ENCODE measurements around the gene ALG3.
"Not testable (repeated sequence)": the region's sequence is repeated elsewhere in the genome, so short reads cannot be mapped to it uniquely, and the experiment has no call there.

Gene ALG3

DNA sequence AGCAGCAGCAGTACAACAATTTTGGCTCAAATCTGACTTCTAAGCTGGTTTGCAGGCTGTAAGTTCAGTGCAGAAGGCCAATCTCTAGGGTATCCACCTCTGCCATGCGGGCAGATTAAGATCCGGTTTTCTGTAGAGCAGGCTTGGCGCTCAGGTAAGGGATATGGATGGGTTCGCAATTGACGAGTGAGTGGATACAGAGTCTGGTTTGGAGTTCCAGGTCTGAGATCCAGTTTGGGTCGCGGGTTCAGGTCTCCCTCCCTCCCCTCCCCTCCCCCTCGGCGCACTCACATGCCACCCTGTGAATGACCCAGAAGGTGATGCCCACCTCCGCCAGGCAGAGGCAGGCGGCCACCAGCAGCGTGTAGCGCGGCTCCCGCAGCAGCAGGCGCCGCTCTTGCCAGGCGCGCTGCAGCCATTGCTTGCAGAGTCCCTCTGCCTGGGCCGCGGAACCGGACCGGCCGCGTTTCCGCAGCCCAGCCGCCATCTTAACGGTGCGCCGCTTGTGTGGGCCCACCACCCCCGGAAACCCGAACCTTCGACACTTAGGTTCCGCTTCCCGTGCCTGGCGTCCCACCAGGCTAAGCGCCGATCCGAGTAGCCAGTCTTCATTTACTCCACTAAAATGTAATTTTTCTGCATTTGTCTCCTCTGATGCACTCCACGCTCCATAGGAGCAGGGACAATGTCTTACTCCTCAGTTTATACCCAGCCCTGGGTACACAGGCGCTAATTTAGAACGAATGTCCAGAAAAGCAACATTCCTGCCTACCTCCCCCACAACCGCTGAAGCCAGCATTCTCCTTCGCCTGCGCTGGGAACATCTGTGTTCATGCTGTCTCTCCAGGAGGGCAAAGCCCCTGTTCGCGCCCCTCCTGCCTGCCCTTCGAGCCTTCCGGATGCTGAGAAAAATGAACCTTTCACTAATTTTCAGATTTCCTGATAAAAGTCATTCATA is at the start of gene ALG3:
ALG3 (minus strand) TSS at position 509 of the 958 bp plus-strand sequence; CDS start at position 487, 22 bp downstream.
- peak; percentile 94 for DNase-seq

DNA sequence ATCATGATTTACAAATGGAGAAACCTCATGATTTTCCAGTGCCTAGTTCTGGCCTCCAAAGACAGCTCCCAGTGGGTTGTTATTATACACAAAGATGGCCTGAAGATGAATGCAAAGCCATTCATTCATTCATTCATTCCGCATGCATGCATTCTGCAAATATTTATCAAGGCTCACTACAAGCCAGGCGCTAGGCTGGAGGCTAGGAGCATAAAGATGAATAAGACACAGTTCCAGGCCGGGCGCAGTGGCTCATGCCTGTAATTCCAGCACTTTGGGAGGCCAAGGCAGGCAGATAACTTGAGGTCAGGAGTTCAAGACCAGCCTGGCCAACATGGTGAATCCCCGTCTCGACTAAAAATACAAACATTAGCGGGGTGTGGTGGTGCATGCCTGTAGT is 47.9 kb upstream of the ALG3 start:
- no peak for DNase-seq

DNA sequence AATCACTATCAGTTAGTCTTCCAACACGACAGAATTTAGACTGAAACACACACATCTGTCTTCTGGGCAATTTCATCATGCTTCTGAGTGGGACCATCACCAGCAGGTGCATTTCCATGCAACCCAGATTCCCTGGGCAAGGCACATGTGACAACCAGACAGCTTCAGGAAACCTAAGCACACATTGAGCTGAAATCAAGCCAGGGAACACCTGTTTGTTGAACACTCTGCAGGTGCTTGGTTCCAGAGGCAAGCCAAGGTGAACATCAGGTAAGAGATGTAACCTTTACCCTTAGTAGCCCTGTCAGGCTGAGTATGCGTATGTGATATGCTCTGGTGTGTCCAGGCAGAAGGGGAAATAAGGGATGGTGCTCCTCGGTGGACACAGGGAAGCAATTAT is 47.0 kb upstream of the ALG3 start:
- no peak for DNase-seq

DNA sequence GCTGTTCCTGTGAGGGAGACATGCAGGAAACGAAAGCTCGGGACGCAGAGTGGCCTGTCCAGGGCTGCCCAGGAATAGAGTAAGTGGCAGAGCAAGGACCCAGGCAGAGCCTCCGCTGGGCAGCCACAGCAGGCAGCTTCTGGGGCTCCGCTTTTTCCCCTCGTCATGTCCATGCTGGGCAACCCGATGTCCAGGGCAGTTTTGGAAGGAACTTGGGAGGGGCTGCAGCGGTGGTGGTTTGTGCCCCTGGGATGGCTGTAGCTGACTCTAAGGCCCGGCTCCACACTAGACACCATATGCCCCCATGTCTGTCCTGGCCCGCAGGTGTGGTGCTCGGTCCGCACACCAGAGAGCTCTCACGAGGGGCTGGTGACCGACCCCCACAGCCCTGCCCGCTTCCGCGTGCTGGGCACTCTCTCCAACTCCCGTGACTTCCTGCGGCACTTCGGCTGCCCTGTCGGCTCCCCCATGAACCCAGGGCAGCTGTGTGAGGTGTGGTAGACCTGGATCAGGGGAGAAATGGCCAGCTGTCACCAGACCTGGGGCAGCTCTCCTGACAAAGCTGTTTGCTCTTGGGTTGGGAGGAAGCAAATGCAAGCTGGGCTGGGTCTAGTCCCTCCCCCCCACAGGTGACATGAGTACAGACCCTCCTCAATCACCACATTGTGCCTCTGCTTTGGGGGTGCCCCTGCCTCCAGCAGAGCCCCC is 43.1 kb upstream of the ALG3 start:
- DNase-seq, result no peak

DNA sequence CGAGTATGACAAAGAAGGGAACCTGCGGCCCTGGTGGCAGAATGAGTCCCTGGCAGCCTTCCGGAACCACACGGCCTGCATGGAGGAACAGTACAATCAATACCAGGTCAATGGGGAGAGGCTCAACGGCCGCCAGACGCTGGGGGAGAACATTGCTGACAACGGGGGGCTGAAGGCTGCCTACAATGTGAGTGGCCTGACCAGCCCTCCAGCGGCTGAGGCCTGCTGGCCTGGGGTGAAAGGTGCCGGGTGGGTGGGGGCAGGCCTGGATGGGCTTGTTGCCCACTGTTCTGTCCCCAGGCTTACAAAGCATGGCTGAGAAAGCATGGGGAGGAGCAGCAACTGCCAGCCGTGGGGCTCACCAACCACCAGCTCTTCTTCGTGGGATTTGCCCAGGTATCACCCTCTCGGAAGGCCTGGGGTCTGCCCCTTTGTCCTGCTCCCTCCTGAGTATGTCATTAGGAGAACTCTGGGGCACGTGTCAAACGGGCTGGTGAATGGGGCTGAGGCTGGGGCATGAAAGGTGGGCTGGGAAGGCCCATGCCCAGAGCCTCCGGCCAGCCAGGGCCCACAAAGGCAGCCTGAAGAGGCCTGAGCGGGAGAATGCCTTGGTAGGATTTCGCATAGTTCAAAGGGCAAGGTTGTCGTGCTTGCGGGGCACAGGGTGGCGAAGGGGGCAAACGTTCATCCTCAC is 42.4 kb upstream of the ALG3 start:
- DNase-seq, result no peak

DNA sequence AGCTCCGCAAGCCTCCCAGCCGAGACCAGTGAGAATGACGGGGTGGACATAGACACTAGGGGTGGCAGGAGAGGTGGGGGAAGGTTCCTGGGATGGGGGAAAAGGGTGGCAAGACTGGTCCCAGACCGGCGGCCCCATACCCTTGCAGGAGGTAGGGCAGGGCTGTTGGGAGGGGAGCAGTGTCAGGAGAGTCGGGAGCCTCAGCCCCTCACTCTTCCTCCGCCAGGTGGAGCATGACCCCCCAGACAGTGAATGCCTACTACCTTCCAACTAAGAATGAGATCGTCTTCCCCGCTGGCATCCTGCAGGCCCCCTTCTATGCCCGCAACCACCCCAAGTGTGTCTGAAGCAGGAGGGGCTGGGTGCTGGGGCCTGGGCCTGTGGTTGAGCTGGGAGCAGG is 41.6 kb upstream of the ALG3 start:
- DNase-seq, result no peak

DNA sequence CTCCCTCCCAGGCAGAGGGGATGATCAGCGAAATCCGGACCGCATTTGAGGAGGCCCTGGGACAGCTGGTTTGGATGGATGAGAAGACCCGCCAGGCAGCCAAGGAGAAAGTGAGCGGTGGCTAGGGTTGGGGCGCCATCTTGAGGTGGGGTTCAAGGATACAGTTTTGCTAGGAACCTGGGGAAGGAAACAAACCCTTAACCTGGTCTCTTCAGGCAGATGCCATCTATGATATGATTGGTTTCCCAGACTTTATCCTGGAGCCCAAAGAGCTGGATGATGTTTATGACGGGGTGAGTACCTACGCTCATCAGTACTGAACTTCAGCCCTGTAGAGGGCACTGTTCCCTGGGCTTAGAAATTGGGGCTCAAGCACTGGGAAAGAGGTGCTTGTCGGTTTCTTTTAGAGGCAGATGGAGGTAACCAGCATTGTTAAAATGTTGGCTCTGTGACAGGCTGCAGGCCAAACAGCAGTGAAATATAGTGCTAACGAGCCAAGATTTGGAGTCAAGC is 40.7 kb upstream of the ALG3 start:
- DNase-seq, result peak; percentile 92

DNA sequence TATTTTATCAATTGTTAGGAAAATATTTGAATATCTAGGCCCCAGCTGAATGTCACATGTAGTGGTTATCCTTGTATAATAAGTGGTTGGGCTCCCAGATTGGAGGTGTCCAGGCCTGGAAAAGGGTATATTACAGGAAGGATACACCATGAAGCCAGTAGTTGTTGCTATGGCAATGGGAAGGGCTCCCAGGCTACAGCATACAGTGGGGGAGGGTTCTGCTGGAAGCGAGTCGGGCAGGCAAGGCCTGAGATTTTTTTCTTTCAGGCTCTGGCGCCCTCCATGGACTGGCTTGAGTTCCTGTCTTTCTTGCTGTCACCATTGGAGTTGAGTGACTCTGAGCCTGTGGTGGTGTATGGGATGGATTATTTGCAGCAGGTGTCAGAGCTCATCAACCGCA is 35.9 kb upstream of the ALG3 start:
- peak; percentile 90 for DNase-seq

DNA sequence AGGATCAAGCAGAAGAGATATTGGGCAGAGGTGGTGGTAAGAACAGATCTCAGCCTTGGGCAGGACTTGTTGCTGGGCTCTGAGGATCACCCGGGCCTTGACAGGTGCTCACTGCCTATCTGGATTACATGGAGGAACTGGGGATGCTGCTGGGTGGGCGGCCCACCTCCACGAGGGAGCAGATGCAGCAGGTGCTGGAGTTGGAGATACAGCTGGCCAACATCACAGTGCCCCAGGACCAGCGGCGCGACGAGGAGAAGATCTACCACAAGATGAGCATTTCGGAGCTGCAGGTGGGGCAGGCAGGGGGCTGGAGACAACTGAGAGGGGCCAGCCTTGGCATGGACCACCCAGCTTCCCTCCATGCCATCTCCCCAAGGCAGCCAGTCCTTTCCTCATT is 34.9 kb upstream of the ALG3 start:
- no peak for DNase-seq

DNA sequence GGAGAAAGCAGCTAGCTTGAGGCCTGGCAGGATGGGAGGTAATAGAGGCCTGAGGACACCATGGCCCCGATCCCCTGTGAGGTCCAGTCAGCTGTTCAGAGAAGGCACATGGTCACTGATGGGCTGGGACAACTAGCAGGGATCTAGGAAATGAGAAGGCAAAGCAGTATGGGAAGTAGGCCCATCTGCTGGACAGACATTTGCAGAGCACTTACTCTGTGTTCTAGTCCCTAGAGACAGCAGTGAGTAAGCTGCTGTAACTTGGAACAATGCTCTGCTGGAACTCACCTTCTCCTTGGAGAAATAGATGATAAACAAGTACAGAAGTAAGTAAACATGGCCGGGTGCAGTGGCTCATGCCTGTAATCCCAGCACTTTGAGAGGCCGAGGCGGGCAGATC is 34.2 kb upstream of the ALG3 start:
- DNase-seq, result no peak

DNA sequence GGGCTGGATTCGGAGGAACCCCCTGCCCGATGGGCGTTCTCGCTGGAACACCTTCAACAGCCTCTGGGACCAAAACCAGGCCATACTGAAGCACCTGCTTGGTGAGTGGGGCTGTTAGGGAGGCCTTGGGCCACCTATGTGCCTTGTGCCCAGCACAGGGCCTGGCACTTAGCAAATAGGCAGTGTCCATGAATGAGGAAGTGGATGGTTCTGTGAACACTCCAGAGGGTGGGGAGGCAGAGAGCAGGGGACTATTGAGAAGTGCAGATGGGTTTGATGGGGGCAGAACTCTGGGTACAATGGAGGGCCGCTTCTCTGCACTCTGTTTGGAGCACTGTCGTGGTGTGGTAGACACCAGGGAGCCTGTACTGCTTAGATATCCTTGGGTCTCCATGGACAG is 28.6 kb upstream of the ALG3 start:
- no peak for DNase-seq

DNA sequence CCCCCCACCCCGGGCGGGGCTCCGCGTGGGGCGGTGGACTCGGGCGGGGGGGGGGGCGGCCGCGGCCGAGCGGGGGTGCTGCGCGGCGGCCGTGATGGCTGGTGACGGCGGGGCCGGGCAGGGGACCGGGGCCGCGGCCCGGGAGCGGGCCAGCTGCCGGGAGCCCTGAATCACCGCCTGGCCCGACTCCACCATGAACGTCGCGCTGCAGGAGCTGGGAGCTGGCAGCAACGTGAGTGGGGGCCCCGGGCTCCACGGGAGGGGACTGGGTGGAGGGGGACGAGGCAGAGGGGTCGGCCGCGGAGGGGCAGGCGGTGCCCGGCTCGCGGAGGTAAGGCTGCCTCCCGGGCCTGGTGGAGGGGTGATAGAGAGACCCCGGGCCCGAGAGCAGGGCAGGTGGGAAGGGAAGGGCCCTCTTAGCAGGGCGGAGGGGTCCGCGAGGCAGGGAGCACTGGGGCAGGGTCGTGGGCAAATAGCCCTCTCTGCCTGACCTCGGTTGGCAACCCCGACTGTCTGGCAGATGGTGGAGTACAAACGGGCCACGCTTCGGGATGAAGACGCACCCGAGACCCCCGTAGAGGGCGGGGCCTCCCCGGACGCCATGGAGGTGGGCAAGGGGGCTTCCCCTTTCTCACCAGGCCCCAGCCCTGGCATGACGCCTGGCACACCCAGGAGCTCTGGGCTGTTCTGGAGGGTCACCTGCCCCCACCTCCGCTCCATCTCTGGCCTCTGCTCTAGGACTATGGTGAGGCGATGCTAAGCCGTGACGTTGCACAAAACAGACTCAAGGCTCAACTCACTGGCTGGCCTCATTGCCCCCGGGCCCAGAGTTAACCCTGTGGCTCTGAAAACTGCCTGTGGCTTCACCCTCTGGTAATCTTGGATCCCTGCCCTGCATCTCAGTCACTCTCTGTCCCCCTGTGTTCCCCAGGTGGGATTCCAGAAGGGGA is 27.5 kb upstream of the ALG3 start, which contains the start of gene ECE2:
ECE2 (plus strand) TSS at position 62 of the 950 bp plus-strand sequence; CDS start at position 194, 132 bp downstream.
- no peak for DNase-seq

DNA sequence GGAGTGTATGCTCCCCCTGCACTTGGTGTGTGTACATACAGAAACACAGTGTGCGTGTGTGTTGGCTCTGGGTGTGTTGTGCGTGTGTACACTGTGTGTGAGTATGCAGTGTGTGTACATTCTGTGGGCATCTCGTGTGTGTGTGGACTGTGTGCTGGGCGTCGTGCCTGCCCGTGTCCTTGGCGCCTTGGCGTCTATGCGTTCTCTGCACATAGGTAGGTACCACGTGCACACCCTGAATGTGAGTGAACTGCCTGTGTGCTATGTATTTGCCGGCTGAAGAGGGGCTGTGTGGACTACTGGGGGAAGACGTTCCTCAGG is 26.6 kb upstream of the ALG3 start:
- DNase-seq, result no peak

DNA sequence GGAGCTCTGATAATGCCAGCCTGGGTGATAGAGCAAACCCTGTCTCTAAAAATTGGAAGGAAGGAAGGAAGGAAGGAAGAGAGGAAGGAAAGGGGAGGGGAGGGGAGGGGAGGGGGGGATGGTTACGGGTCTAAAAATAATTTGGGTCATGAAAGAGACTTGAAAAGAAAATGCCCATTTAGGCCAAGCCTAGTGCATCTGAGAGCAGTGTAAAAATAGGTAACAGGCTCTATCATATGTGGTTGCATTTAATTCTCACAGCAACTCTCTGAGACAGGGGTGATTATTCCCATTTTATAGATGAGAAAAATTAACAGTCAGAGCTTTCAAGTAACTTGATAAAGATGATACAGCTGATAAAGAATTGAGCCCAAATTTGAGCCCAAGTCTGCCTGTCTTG is 23.5 kb upstream of the ALG3 start:
- DNase-seq, result no peak

DNA sequence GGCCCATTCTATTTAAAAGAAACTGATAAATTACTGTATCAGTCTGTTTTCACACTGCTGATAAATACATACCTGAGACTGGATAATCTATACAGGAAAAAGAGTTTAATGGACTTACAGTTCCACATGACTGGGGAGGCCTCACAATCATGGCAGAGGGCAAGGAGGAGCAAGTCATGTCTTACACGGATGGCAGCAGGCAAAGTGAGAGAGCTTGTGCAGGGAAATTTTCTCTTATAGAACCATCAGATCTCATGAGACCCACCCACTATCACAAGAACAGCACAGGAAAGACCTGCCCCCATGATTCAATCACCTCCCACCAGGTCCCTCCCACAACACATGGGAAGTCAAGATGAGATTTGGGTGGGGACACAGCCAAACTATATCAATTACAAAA is 18.5 kb upstream of the ALG3 start:
- DNase-seq, result not testable (repeated sequence)

DNA sequence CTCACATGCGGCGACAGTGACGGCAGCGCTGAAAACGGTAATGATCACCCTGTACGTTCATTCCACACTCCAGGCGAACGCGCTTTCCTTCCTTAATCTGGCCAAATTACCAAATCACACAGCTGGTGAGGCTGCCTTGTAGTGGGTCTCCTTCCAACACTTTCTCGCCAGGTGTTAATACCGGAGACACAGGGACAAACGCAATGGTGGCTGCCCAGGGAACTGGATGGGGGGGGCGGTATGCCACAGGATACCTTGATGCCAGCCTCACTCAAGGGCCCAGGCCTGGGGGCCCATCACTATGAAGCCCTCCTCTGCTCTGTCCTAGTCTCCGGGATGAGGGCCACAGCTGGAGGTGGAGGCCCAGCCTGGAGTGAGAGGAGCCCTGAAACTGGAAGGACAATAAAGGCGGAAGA is 14.0 kb upstream of the ALG3 start:
- peak; percentile 50 for DNase-seq

DNA sequence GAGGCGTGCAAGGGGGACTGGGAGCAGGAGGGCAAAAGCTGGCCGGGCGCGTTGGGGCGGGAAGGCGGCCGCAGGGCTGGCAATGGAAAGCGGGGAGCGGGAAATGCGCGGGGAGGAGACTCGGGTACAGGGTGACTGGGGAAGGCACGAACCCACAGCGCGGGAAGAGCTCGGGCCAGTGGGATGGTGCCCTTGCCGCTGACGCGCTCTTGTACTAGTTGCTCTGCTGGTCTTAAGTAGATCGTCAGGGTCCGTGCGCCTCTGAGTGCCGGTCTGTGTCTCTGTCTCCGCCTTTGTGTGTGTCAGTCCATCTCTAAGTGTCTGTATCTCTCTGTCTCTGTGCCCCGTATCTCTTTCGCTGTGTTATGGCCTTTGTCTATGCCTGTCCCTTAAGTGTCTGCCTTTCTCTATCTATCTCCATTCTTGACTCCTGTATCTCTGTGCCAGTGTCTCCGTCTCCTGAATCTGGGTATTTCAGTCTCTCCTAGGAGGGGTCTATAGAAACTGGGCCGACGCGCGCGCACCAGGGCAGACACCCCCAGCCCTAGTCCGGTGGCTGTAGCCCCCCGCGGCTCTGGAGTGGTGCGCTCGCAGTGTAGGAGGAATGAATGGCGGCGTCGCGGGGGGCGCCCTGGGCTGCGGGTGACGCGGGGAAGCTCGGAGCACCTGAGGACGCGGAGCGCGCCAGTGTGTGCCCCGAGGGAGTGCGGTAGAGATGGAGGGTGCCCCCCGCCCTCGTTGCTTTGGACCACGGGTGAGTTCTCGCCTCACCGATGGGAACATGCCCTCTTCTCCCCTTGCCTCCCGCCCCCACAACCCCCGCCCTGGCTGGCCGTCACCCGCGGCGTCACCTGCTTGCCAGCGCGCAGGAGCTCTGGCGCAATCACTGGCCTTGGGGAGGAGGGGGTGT is 13.3 kb upstream of the ALG3 start:
- peak; percentile 90 for DNase-seq

DNA sequence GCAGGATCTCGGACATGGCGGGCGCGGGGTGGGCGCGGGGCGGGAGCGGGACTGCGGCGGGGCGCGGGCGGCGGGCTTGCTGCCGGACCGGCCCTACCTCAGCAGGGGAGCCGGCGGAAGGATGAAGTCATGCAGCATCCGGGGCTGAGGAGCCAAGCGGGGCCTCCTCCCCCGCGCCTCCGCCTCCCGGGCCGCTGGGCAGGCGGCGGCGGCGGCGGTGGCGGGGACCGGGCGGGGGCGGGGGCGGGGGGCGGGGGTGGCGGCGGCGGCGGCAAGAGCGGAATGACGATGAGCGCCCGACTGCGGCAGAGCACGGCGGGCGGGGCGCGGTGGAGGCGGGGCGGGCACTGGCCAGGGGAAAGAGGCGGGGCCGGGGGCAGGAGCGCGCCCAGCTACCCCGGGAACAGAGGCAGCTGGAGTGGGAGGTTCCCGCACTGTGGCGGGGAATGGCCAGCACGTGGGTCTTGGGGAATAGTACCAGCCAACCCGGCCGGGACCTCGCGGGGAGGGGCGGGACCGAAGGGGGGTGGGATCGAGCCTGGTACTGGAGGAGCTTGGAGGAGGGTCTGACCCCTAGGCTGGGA is 12.6 kb upstream of the ALG3 start, which contains the start of gene CAMK2N2:
CAMK2N2 (minus strand) TSS at position 284 of the 584 bp plus-strand sequence; CDS start at position 16, 268 bp downstream.
- peak; percentile 98 for DNase-seq

DNA sequence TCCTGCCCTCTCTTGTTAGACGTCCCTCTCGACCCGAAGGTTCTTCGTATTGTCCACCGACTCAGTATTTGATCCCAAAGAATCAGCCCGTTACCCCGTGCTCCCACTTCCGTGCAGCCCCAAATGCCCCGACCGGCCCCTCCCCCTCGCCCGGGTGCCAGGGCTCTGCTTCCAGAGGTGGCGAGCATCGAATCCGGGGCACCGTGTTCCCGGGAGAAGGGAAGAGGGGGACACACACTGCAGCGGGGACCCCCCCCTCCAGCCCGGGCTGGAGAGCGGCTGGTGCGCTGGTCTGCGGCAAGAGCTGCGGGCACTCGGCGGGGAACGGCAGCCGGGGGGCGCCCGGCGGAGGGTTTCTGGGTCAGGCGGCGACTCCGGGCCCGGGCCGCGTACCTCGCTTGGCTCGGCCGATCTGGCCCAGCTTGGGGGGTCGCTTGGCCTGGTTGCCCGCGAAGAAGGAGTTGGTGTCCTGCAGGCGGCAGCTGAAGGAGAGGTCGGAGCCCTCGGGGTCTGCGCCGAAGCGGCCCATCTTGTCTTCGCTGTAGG is 12.0 kb upstream of the ALG3 start:
- DNase-seq, result no peak
